SH-SY5Y (cell line): ENCODE data around the gene FER.

Source experiments
- GATA2 ChIP-seq: IDR thresholded peaks from 2 replicates; pipeline ENCODE4 v1.6.1; 2011; ENCODE audit warnings: mild to moderate bottlenecking, low read depth, low read length
- GATA3 ChIP-seq: IDR thresholded peaks from 2 replicates; pipeline ENCODE4 v1.6.1; 2011; ENCODE audit warnings: low read depth, mild to moderate bottlenecking, low read length, moderate library complexity

GRCh38 chr5:108743319-108743718, 4.4 kb upstream of the FER start:
- no peak for TF ChIP-seq GATA3
- no peak for TF ChIP-seq GATA2
